Amygdala (tissue), 56 donors: ENCODE results near the gene VAX1.

ENCODE experiments used
- DNase-seq, 56 donors: peaks; one replicate each; lab custom pipeline; 2025; lab: John Stamatoyannopoulos, UW

The VAX1 gene

DNA sequence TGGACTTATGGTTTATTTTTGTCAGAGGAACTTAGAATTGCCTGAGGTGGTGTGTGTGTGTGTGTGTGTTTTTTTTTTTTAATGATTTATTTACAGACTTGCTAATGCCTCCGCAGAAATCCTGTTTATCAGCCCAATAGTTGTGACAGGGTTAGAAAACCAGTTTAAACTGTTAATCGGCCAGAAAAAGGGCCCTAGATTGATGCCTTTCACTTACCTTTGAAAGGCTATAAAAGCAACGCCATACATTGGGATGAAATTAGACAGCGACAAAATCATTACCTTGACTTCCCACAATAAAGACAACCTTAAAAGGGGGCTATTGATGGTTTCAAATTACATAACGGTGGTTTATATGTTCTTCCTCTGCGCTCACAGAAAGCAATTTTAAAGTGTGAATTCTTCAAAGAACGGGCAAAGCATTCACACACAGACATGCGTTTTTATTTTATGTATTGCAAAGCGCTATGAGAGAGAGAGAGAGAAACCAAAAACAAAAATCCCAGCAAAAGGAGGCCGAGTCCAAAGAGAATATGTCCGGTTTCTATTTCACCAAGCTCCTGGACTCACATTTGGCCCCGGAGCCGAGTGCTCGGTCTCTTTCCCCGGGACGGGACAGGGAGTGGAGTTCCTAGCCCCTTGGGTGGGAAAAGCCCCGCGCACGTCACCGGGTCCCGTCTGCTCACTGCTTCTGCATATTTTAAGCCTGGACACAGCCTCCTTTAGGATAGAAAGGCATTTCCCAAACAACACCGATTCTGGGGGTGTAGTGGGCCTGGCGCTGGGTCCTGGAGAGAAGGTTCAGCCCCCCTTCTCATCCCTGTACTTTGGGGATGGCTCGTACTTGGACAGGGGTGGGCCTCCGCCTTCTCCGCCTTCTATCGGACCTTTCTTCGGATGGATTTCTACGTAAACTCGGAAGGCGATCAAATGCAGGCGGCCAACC lies 26.8 kb upstream of the VAX1 start:
- peak in 2 of 56 donors; percentile 2 to 5 for DNase-seq

DNA sequence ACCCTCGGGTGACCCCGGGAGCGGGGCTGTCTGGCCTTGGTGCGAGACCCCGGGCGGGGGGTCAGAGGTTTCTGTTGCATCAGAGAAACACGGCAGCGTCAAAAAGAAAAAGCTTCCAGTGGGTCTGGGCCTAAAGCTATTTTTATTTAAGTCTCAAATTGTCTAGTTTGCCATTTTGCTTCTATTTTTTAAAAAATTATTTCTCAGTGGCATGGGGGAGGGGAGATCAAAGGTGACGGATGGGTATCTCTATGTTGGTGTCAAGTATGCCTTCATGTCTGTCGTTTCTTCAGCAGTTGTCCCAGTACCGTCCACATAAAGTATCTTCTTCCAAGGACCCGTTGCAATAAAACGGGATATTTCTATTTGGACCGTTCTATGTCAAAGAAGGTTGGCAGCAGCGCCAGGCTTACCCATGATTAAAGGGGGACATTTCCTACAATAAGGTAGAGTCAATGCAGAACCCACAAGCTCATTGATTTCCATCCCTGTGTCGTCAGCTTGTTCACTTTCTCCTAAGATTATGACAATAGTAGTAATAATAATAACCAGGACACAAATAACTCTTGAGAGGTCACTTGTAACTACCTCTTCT lies 26.0 kb upstream of the VAX1 start:
- DNase-seq, result no peak

GRCh38 chr10:117163061-117163953 lies 25.2 kb upstream of the VAX1 start:
- peak in 4 of 56 donors; percentile 1 to 30 (median 18) for DNase-seq

DNA sequence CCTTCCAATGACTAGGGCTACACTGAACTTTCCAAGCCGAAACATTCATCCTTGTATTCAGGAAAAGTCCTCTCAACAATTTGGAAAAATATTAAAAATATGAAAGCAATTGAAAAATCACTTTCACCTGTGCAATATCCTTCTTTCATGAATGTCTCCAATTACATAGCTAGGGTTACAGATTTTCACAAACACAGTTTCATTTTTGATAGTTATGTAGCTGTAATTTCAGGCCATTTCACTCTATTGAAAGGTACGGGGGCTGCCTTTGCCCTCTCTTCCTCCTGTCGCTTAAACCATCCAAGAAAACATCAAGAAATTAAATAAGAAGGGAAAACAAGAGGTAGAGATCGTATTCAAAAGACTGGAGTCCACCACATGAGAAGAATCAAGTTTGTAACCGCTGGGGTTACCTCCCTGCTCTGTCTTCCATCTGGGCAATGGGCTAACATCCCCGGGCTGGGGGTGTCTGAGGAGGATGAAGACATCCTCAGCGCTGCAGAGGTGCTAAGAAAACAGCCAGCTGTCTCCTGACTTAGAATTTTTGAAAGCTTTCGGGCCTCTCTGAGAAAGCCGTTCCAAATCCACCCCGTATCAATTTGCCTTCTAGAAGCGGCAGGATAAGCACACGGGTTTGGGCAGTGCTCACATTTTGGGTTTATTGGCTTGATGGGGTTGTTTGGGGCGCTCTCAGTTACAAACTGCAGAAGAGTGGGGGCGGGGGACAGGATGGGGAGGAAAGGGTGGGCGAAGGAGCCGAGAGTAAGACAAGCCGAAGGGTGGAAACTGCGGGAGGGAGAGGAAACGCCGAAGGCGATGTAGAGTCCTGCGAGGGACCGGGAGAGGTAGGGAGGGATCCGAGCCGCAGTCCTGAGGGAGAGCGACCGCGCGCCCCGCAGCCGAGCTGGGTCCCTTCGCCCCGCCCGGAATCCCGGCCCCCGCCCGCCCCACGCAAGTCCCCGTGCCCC lies 24.3 kb upstream of the VAX1 start:
- no peak for DNase-seq

- DNase-seq, result no peak
Observed at GRCh38 chr10:117161386-117162033, 23.4 kb upstream of the VAX1 start.

DNA sequence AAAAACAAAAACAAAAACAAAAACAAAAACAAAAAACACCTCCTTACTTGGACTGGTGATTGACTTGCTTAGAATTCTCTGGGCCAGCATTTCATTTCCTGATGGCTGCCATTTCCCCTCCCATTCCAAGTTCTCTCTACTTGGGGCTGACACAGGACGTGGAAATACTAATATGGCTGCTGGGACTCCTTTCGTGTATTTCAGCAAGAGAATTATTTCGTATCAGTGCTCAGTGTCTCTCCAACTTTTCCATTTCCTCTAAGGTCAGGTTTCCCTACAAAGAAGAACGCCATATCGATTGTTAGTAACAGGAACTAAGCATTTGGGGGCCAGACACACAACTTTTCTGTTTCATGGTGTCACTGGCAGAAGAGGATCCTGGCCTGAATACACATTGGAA lies 22.5 kb upstream of the VAX1 start:
- DNase-seq, result no peak

DNA sequence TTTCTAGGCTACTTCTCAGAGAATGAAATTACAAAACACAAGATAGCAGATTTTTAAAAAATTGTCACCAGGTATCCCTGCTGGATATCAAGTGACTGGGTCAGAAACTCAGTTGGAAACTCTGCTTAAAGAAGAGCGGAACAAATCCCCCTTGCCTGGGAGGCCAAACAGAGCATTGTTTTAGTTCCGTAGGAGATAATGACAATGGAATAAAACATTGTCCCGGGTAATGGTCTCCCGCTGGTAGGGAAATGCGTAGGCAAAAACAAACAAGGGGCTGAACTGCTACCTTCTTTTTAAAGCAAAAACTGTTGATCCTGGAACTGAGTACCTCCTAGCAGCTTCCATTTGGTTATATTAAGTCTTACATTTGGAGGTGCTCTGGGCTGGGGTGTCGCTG lies 21.3 kb upstream of the VAX1 start:
- DNase-seq, result no peak

DNA sequence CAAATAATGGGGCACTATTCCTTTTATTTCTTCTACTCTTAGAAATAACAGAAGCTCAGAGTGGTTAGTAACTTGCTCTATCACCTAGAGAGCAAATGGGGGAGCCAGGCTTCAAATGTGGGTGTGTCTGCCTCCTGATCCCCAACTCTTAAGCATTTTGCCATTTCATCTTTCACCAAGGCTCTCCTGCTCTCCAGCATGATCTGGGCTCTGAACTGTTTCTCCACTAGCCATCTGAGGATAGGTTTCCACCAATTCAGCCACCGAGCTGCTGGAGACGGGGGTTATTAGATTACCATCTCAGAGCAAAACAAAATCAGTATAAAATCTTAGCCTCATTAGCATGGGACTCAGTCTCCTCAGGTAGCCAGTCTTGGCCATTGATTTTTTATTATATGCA lies 20.2 kb upstream of the VAX1 start:
- DNase-seq, result no peak

GRCh38 chr10:117152668-117153067 lies 14.6 kb upstream of the VAX1 start:
- no peak for DNase-seq

- DNase-seq, result no peak
Observed at GRCh38 chr10:117148284-117148683, 10.2 kb upstream of the VAX1 start.

DNA sequence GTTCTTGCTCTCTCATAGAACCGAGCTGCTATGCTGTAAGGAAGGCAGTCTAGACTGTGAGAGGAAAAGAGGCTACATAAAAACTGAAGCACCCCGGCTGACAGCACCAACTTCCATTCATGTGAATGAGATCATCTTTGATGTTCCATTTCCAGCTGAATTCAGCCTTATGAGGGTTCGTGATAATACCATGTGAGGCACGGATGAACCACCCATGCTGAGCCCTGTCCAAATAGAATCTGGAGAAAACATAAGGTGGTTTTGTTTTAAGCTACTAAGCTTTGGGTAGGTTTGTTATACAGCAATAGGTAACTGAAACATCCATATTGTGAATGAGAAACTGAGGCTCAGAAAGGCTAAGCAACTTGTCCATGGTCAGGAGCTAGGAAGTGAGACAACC lies 6.9 kb upstream of the VAX1 start:
- no peak for DNase-seq

DNA sequence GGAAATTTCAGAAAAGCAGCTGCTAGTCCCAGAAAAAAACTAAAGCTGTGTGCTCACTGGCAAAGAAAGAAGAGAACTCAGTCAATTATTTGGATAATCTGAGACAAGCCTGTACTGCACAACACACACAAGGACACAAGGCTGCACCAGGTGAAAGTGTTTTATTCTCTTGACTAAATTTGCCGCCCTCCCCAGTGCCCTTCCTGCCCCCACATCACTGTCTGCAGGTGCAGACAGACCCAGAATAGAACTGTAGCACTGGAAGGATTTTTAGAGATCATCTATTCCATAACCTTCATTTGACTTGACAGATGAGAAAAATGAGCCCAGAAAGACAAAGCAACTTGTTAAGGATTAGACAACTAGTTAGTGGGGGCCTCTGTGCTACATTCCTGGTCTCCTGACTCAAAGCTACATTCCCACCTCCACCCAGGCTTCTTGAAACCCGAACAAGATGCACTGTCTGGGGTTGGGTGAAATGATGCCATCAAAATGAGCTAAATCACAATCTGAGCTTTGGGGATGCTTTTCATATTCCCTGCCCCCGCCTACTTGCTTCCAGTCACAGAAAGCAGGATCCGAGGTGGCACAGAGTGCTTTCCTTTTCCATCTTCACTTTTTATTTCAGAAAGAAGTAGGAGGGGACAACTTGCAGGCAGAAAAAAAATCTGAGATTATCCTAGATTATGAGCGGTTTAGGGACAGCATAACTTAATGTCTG lies 5.2 kb upstream of the VAX1 start:
- no peak for DNase-seq

DNA sequence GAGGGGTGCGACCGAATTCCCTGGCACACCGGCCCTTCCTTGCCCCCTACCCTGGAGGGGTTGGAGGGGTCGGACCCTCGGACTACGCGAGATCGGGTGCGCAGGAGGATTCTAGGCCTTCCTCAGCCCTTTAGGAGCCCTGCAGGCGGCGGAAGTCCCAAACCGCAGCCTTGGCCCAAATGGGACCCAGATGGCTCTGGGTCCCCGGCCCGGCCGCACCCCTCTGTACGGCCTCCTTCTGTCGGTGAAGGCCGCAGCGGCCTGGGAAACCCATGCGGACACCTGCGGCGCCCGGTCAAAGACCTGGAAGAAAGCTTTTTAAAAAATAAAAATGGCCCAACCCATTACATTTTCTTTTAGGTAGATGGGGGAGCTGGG lies 2.4 kb upstream of the VAX1 start:
- DNase-seq, result no peak

- no peak for DNase-seq
Observed at GRCh38 chr10:117139581-117140524, 1.8 kb upstream of the VAX1 start.

- DNase-seq, result no peak
Observed at GRCh38 chr10:117138838-117139580, 939 bp upstream of the VAX1 start.

DNA sequence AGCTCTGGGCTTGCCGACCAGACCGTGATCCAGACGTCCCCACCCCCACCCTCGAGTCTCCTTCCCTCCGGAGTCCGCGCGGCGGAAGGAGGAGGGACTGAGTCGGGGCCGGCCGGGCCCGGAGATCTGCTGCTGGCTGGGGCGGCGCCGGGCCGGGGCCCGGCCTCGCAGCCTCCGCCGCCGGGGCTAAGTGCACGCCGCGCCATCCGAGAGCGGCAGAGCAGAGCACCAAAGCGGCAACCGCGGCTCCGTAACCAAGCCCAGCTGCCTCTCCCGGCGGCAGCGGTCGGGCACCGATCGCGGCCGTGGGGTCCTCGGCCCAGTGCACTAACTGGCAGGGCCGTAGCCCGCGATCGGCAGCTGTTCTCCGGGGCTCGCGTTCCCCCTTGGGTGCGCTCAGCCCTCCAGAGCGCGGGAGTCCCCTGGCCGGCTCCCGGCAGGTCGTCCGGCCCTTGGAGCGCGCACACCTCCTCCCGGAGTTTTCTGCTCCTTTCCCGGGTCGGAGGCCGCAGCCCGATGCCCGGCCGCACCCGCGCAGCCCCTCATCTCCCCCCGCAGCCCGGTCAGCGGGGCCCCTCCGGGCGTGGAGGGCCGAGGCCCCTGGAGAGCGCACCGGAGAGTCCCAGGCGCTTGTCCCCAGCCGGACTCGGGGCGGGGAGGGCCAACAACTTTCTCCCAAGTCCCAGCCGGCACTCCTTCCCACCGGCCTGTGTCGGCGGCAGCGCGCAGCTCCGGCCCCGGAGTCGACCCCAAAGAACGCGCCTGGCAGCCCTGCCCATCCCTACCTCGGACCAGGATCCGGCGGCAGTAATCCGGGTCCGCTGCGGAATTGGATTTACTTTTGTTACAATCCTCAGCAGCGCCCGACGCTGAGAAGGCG lies 799 bp downstream of the VAX1 start:
- peak in 1 of 56 donors; percentile 34 for DNase-seq
